MCF 10A (cell line): ENCODE measurements around the gene CST5. TPM values are rescaled to one million over a fixed set of nuclear protein-coding genes. Genes with fewer than 3 reads are reported as not detected.

Experiments used
- BruUV-seq: library from RNA; stranded (reverse); fragments of 400-500 nt; replicated peaks from 2 replicates; lab custom pipeline; 2021; lab: Mats Ljungman, UMichigan
- CTCF ChIA-PET: fragments of 300-600 bp; sonication (Branson Sonifier 250); formaldehyde crosslinking; extraction: SDS; loops from one replicate; lab custom pipeline; 2021; ENCODE audit warnings: antibody characterized with exemption, inconsistent platforms; lab: Yijun Ruan, JAX
- POLR2A ChIA-PET: fragments of 300-600, 350-650 bp; sonication (Branson Sonifier 250); formaldehyde crosslinking; extraction: SDS; loops from one replicate; lab custom pipeline; 2020; ENCODE audit warnings: antibody characterized with exemption, inconsistent platforms; lab: Yijun Ruan, JAX
- DNase-seq: peaks from one replicate; pipeline ENCODE4 v3.0.0-alpha.2; 2018; ENCODE audit not compliant: unreplicated experiment
- H3K27ac Mint-ChIP-seq: one replicate; pipeline ENCODE4 v1.8.0; 2022; ENCODE audit warnings: mild to moderate bottlenecking, low read depth, mixed read lengths; ENCODE audit not compliant: unreplicated experiment
- H3K27me3 Mint-ChIP-seq: one replicate; pipeline ENCODE4 v1.8.0; 2022; ENCODE audit warnings: mixed read lengths; ENCODE audit not compliant: insufficient read depth, unreplicated experiment
- H3K36me3 Mint-ChIP-seq: one replicate; pipeline ENCODE4 v1.8.0; 2022; ENCODE audit warnings: mild to moderate bottlenecking, moderate library complexity, mixed read lengths; ENCODE audit not compliant: insufficient read depth, unreplicated experiment
- H3K4me1 Mint-ChIP-seq: one replicate; pipeline ENCODE4 v1.8.0; 2022; ENCODE audit warnings: mixed read lengths; ENCODE audit not compliant: insufficient read depth, unreplicated experiment
- H3K4me3 Mint-ChIP-seq: one replicate; pipeline ENCODE4 v1.8.0; 2022; ENCODE audit warnings: mild to moderate bottlenecking, moderate library complexity, mixed read lengths; ENCODE audit not compliant: unreplicated experiment
- H3K9me3 Mint-ChIP-seq: one replicate; pipeline ENCODE4 v1.8.0; 2022; ENCODE audit warnings: mixed read lengths; ENCODE audit not compliant: unreplicated experiment
- CTCF ChIP-seq: fragments of 200-600 bp; IDR thresholded peaks from one replicate; pipeline ENCODE4 v1.8.0; 2022; ENCODE audit warnings: antibody characterized with exemption, mild to moderate bottlenecking; ENCODE audit not compliant: unreplicated experiment
- intact Hi-C: fragments of 100-400 bp; cut with micrococcal nuclease; formaldehyde crosslinking; loops from 2 replicates; pipeline ENCODE4 v1.14.1; 2022
- total RNA-seq: library from RNA; stranded (reverse); gene quantifications from 2 replicates; pipeline ENCODE4 v1.2.3, GENCODE V29; 2022

Gene CST5
- total RNA-seq, 1 experiment from 2014 or later = not detected

GRCh38 chr20:23926526-23926880 is 47.0 kb upstream of the CST5 start:
- no peak for DNase-seq
- BruUV-seq = no TSS peak
- TF ChIP-seq CTCF = no peak
- H3K4me1 Mint-ChIP-seq = no peaks in the 10 kb centered on the region
- H3K36me3 Mint-ChIP-seq = peaks cover 6% of the 10 kb centered on the region
- H3K9me3 Mint-ChIP-seq = peaks cover 60% of the 10 kb centered on the region
- no peaks in the 10 kb centered on the region for H3K27me3 Mint-ChIP-seq
- POLR2A ChIA-PET = no interaction called here
- H3K27ac Mint-ChIP-seq = no peak overlapping the region
- intact Hi-C loops = no loop called here
- CTCF ChIA-PET = interaction anchor here (0.5 to 2.2 kb wide), 4 partner anchors 12 to 633 kb away, joined by 3 to 7 read pairs (median 4); no protein-coding TSS in a partner anchor
- H3K4me3 Mint-ChIP-seq = no peak overlapping the region

DNA sequence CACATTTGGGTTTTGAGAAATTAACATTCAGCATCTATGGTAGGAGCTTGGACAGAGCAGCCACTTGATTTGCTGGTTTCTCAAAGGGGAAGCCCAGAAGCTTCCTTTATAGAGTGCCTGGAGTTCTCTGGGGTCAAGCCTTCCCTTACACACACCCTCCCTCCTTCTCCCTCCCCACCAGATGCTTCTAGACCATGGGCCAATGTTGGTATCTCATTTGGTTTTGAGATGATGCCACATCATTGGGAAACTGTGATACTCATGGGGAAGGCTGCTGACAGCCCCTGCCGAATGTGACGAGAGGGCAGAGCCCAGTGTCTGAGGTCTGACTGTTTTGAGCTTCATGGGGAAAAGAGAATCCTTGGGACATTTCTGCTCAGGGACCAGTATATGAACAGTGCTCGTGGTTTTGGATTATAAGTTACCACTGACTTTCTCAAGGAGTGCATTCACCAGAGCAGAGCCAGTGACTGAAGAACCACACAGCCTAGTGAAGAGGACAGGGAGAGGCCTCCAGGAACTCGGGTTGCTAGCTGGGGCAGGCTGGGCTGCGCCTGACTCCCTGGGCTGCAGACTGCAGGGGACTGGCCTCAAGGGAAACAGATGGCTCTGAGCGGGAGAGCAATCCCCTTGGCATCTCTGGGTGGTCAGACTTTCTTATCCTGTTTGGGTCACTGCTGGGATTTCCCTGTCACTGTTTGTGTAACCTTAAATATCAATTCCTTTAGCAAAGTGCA is 46.4 kb upstream of the CST5 start:
- H3K27me3 Mint-ChIP-seq = no peaks in the 10 kb centered on the region
- H3K27ac Mint-ChIP-seq = no peak overlapping the region
- no peak overlapping the region for H3K4me3 Mint-ChIP-seq
- DNase-seq = no peak
- H3K9me3 Mint-ChIP-seq = peaks cover 60% of the 10 kb centered on the region
- POLR2A ChIA-PET = no interaction called here
- no TSS peak for BruUV-seq
- peaks cover 6% of the 10 kb centered on the region for H3K36me3 Mint-ChIP-seq
- intact Hi-C loops = no loop called here
- CTCF ChIA-PET = interaction anchor here (0.6 to 2.2 kb wide), 2 partner anchors 12 to 993 kb away, joined by 5 read pairs; no protein-coding TSS in a partner anchor
- H3K4me1 Mint-ChIP-seq = no peaks in the 10 kb centered on the region
- TF ChIP-seq CTCF = no peak

- POLR2A ChIA-PET = no interaction called here
Measured at GRCh38 chr20:23924751-23925150, 45.2 kb upstream of the CST5 start.

More at GRCh38 chr20:23924751-23925150, 45.2 kb upstream of the CST5 start:
- Mint-ChIP-seq H3K9me3 (peaks cover 49% of the 10 kb centered on the region), H3K4me1 (no peaks in the 10 kb centered on the region), H3K4me3 (no peak overlapping the region), H3K27ac (no peak overlapping the region), H3K36me3 (peaks cover 6% of the 10 kb centered on the region), H3K27me3 (no peaks in the 10 kb centered on the region)
- intact Hi-C loops = no loop called here
- CTCF ChIA-PET = interaction anchor here (2.2 kb wide), 1 partner anchor 14 kb away, joined by 5 read pairs; no protein-coding TSS in a partner anchor
- no peak for TF ChIP-seq CTCF
- BruUV-seq = no TSS peak
- no peak for DNase-seq
